Nephron progenitor cell (in vitro differentiated cells): ENCODE data around the gene MMP7.

Experiments
- DNase-seq: peaks from one replicate; pipeline ENCODE4 v3.0.0; 2021
- H3K27ac Mint-ChIP-seq: 2 replicates; pipeline ENCODE4 v1.8.0; 2021; ENCODE audit warnings: mild to moderate bottlenecking, moderate library complexity, mixed read lengths
- H3K27me3 Mint-ChIP-seq: 2 replicates; pipeline ENCODE4 v1.8.0; 2021; ENCODE audit warnings: mild to moderate bottlenecking, low read depth, mixed read lengths; ENCODE audit not compliant: poor library complexity
- H3K36me3 Mint-ChIP-seq: 2 replicates; pipeline ENCODE4 v1.8.0; 2021; ENCODE audit warnings: low read depth, mixed read lengths
- H3K4me1 Mint-ChIP-seq: 2 replicates; pipeline ENCODE4 v1.8.0; 2021; ENCODE audit warnings: mixed read lengths
- H3K4me3 Mint-ChIP-seq: 2 replicates; pipeline ENCODE4 v1.8.0; 2021; ENCODE audit warnings: mild to moderate bottlenecking, moderate library complexity, mixed read lengths
- H3K9me3 Mint-ChIP-seq: 2 replicates; pipeline ENCODE4 v1.8.0; 2021; ENCODE audit warnings: mild to moderate bottlenecking, moderate library complexity, mixed read lengths
- CTCF ChIP-seq: fragments of 200-600 bp; sonication (generic); IDR thresholded peaks from 2 replicates; pipeline ENCODE4 v1.5.0; 2021; ENCODE audit warnings: antibody characterized with exemption

The MMP7 gene

GRCh38 chr11:102489186-102490145 is 41.1 kb downstream of the MMP7 start:
- no peak for TF ChIP-seq CTCF
- no peaks in the 10 kb centered on the region for H3K4me1 Mint-ChIP-seq
- H3K36me3 Mint-ChIP-seq, result no peaks in the 10 kb centered on the region
- H3K9me3 Mint-ChIP-seq, result no peaks in the 10 kb centered on the region
- DNase-seq, result no peak
- peaks cover 10% of the 10 kb centered on the region for H3K27me3 Mint-ChIP-seq
- no peak overlapping the region for H3K4me3 Mint-ChIP-seq
- no peak overlapping the region for H3K27ac Mint-ChIP-seq

GRCh38 chr11:102488208-102488607 is 42.3 kb downstream of the MMP7 start:
- Mint-ChIP-seq H3K4me1 (no peaks in the 10 kb centered on the region), H3K27me3 (peaks cover 10% of the 10 kb centered on the region), H3K36me3 (no peaks in the 10 kb centered on the region), H3K4me3 (no peak overlapping the region), H3K9me3 (no peaks in the 10 kb centered on the region), H3K27ac (no peak overlapping the region)
- no peak for TF ChIP-seq CTCF
- no peak for DNase-seq

- H3K9me3 Mint-ChIP-seq, result no peaks in the 10 kb centered on the region
- H3K4me3 Mint-ChIP-seq, result no peak overlapping the region
- no peak for DNase-seq
- no peaks in the 10 kb centered on the region for H3K36me3 Mint-ChIP-seq
- H3K4me1 Mint-ChIP-seq, result no peaks in the 10 kb centered on the region
- H3K27me3 Mint-ChIP-seq, result peaks cover 8% of the 10 kb centered on the region
- TF ChIP-seq CTCF, result no peak
- no peak overlapping the region for H3K27ac Mint-ChIP-seq
These were observed 43.3 kb downstream of the MMP7 start for GRCh38 chr11:102487214-102487613.

- no peaks in the 10 kb centered on the region for H3K4me1 Mint-ChIP-seq
- H3K9me3 Mint-ChIP-seq, result no peaks in the 10 kb centered on the region
- H3K27ac Mint-ChIP-seq, result no peak overlapping the region
- no peak for TF ChIP-seq CTCF
- no peak for DNase-seq
- no peaks in the 10 kb centered on the region for H3K36me3 Mint-ChIP-seq
- H3K27me3 Mint-ChIP-seq, result peaks cover 8% of the 10 kb centered on the region
- H3K4me3 Mint-ChIP-seq, result no peak overlapping the region
These were observed 44.0 kb downstream of the MMP7 start for GRCh38 chr11:102486584-102486983.

GRCh38 chr11:102485095-102485722 is 45.3 kb downstream of the MMP7 start:
- H3K27me3 Mint-ChIP-seq, result peaks cover 10% of the 10 kb centered on the region
- no peak overlapping the region for H3K4me3 Mint-ChIP-seq
- no peaks in the 10 kb centered on the region for H3K9me3 Mint-ChIP-seq
- DNase-seq, result no peak
- TF ChIP-seq CTCF, result no peak
- H3K27ac Mint-ChIP-seq, result no peak overlapping the region
- no peaks in the 10 kb centered on the region for H3K36me3 Mint-ChIP-seq
- no peaks in the 10 kb centered on the region for H3K4me1 Mint-ChIP-seq
